CD4-positive, alpha-beta T cell treated with Interleukin-15 for 4 hours (primary cell): ENCODE measurements around the gene MPP1.

Experiments used
- DNase-seq: peaks from one replicate; pipeline ENCODE4 v3.0.0-alpha.2; 2020; ENCODE audit warnings: low spot score

MPP1 gene

DNA sequence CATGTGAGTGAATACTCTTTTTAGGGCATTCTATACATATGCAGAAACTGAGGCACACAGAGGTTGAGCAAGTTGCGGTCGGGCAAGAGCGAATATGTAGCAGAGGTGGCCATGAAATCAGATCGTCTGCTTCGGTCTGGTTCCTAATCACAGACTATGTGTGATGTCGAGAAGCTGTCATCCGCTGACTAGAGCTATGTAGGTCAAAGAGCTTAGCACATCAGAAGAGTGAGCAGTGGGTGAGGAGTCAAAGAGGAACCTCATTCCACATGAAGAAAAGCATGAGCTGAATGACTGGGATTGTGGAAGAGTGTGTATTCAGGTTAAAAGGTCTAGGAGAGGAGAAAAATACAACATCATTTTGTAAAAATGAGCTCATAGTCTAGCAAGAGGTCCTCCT, 73.4 kb downstream of the MPP1 start:
- DNase-seq, result peak; percentile 40

DNA sequence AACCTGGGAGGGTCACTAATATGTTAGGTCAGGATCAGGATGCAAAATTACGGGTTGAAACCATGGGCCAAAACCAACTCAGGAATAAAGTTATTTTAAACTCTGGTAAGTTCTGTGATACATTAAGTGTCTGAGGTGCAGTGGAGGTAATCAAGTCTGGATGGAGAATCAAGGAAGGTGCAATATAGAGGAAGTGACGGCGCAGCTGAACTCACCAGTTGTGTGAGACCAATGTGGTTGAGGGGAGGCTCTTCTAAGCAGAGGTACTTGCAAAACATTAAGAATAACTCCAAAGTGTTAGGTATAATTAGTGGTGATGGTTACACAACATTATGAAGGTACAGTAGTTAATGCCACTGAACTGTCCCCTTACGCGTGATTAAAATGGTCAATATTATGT, 74.1 kb downstream of the MPP1 start:
- DNase-seq, result peak; percentile 49

DNA sequence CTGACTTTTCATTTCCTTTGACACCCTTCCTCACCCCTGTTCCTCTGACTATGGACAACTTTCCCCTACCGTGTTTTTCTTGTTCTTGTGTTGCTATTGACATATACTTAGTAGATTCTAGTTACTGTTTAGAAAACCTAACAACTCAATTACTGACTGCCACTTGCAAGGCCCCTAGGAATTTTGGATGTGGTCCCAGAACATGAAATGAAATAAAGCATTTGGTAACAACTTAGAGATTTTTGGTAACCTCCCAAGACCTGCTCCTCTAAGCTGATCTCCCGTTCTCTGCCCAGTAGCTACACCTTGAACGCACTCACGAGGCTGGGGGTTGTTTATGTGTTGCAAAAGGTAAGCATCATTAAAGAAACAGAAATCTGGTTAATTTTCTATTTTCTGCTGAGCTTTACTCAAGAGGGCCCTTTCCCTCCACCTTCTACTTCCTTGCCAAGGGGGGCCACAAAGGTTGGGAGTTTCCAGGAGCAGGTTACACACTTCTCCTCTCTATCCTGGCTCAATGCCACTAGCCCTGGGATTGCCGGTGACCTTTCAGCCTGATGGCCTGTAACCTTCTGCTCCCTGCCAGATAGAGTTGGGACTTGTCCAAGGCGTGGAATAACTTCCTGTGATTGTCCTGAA, 74.9 kb downstream of the MPP1 start:
- no peak for DNase-seq

DNA sequence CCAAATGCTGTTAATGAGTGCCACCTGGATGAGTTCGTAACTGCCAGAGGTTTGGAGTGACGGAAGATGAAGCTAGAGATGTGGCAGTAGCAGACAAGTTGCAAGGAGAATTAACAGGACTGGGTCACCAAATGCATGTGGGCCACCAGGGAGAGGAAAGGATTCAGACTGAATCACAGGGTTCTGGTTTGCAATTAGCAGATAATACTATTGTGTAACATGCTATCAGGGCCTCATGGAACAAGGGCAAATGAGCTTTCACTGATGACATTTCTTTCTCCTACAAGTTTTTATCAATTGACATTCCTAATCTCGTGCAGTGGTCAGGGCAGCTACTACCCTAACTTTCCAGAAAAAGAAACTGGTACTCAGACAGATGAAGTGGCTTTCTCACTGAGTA, 75.8 kb downstream of the MPP1 start:
- DNase-seq, result no peak
